A673 (cell line): ENCODE data around the gene CLDN7. TPM values are rescaled to one million over a fixed set of nuclear protein-coding genes. Genes with fewer than 3 reads are reported as not detected.
A peak's percentile ranks its signal among the peaks of the same experiment; 100 is the strongest.

Experiments used
- BruUV-seq: library from RNA; stranded (reverse); fragments of 400-500 nt; replicated peaks from 2 replicates; lab custom pipeline; 2021; lab: Mats Ljungman, UMichigan
- CTCF ChIA-PET: fragments of 300-600 bp; sonication (Branson Sonifier 250); formaldehyde crosslinking; loops from one replicate; lab custom pipeline; 2022; ENCODE audit warnings: antibody characterized with exemption; lab: Charles Lee
- POLR2A ChIA-PET: fragments of 300-600 bp; sonication (Branson Sonifier 250); formaldehyde crosslinking; loops from one replicate; lab custom pipeline; 2022; ENCODE audit warnings: antibody characterized with exemption; ENCODE audit not compliant: low non-redundant PET; lab: Charles Lee
- DNase-seq: peaks from one replicate; pipeline ENCODE4 v3.0.0-alpha.2; 2015; ENCODE audit warnings: low spot score
- H3K27ac ChIP-seq: fragments of 200-600 bp; sonication (generic); 2 replicates; pipeline ENCODE4 v1.5.1; 2016; ENCODE audit warnings: mixed run types, low read depth, mild to moderate bottlenecking, mixed read lengths, antibody characterized with exemption, low read length; ENCODE audit not compliant: poor library complexity, severe bottlenecking
- H3K27me3 ChIP-seq: fragments of 200-600 bp; sonication (generic); replicated peaks from 2 replicates; pipeline ENCODE4 v1.6.1; 2017; ENCODE audit warnings: mixed run types, low read depth, mild to moderate bottlenecking, mixed read lengths, antibody characterized with exemption, low read length; ENCODE audit not compliant: insufficient read depth, poor library complexity
- H3K36me3 ChIP-seq: fragments of 200-600 bp; sonication (generic); 2 replicates; pipeline ENCODE4 v1.6.1; 2016; ENCODE audit warnings: mixed run types, mild to moderate bottlenecking, mixed read lengths, antibody characterized with exemption, low read length; ENCODE audit not compliant: insufficient read depth, poor library complexity, severe bottlenecking
- H3K4me1 ChIP-seq: fragments of 200-600 bp; sonication (generic); 2 replicates; pipeline ENCODE4 v1.6.1; 2017; ENCODE audit warnings: mixed run types, mild to moderate bottlenecking, mixed read lengths, antibody characterized with exemption, low read length; ENCODE audit not compliant: insufficient read depth, poor library complexity, severe bottlenecking
- H3K4me3 ChIP-seq: fragments of 200-600 bp; sonication (generic); 2 replicates; pipeline ENCODE4 v1.5.1; 2016; ENCODE audit warnings: low read depth, mixed run types, mild to moderate bottlenecking, mixed read lengths, low read length; ENCODE audit not compliant: poor library complexity, severe bottlenecking
- H3K9me3 ChIP-seq: fragments of 200-600 bp; sonication (generic); 2 replicates; pipeline ENCODE4 v1.6.1; 2016; ENCODE audit warnings: mixed run types, low read depth, mild to moderate bottlenecking, mixed read lengths, antibody characterized with exemption, low read length; ENCODE audit not compliant: poor library complexity, severe bottlenecking
- CTCF ChIP-seq: fragments of 300-800, 200-600 bp; sonication (generic); conservative IDR thresholded peaks from 2 replicates; pipeline ENCODE4 v1.5.1; 2017; ENCODE audit warnings: low read depth, mild to moderate bottlenecking, antibody characterized with exemption, low read length, moderate library complexity, mixed read lengths
- EZH2 ChIP-seq: fragments of 200-600 bp; sonication (generic); IDR thresholded peaks from 2 replicates; pipeline ENCODE4 v1.6.1; 2017; ENCODE audit warnings: borderline replicate concordance, low read depth, mild to moderate bottlenecking, mixed read lengths, antibody characterized with exemption, low read length; ENCODE audit not compliant: poor library complexity, severe bottlenecking
- intact Hi-C: fragments of 100-400 bp; cut with micrococcal nuclease; formaldehyde crosslinking; loops from one replicate; pipeline ENCODE4 v1.10.0; 2022; ENCODE audit not compliant: unreplicated experiment
- total RNA-seq: library from RNA; stranded (reverse); gene quantifications from 2 replicates; pipeline ENCODE4 v1.2.3, GENCODE V29; 2021

CLDN7 gene
- total RNA-seq, 1 experiment from 2014 or later: not detected

- H3K27ac ChIP-seq: peak within 1 kb of the TSS; percentile 99
- no peaks in the 10 kb centered on the region for H3K9me3 ChIP-seq
- peaks cover 19% of the 10 kb centered on the region for H3K4me1 ChIP-seq
- H3K27me3 ChIP-seq: no peaks in the 10 kb centered on the region
- TF ChIP-seq EZH2: no peak
- peaks cover 28% of the 10 kb centered on the region for H3K36me3 ChIP-seq
- ChIA-PET POLR2A (interaction anchor here (0.6 kb wide), 1 partner anchor 379 kb away, joined by 4 read pairs; no protein-coding TSS in a partner anchor), CTCF (no interaction called here)
- peak; percentile 100 for DNase-seq
- no TSS peak for BruUV-seq
- intact Hi-C loops: loop anchor here (5.0 kb wide), 1 partner anchor 55 kb away; the partner anchor contains the start of genes CTDNEP1 and ELP5
- H3K4me3 ChIP-seq: peak within 1 kb of the TSS; percentile 94
These were observed 44.8 kb upstream of the CLDN7 start, which contains the start of gene EIF5A for GRCh38 chr17:7306911-7307685. TSS of gene EIF5A (plus strand) at chr17:7307628. CDS start at chr17:7309636, 2,008 bp downstream.

- ChIA-PET POLR2A (interaction anchor here (0.7 kb wide), 1 partner anchor 61 kb away, joined by 10 read pairs; no protein-coding TSS in a partner anchor), CTCF (no interaction called here)
- intact Hi-C loops: no loop called here
- Histone ChIP-seq H3K27me3 (no peaks in the 10 kb centered on the region), H3K27ac (no peak overlapping the region), H3K36me3 (peaks cover under 1% of the 10 kb centered on the region), H3K4me1 (peaks cover 3% of the 10 kb centered on the region), H3K9me3 (no peaks in the 10 kb centered on the region), H3K4me3 (no peak overlapping the region)
- no peak for DNase-seq
- TF ChIP-seq EZH2 (no peak), CTCF (no peak)
- BruUV-seq: no TSS peak
These were observed 41.9 kb upstream of the CLDN7 start for GRCh38 chr17:7304179-7304578.

GRCh38 chr17:7296189-7296861 is 34.0 kb upstream of the CLDN7 start:
- ChIA-PET POLR2A (interaction anchor here (0.6 kb wide), 2 partner anchors 158 to 184 kb away, joined by 3 to 4 read pairs; no protein-coding TSS in a partner anchor), CTCF (interaction anchor here (0.8 to 2.0 kb wide), 8 partner anchors 12 to 250 kb away, joined by 3 to 30 read pairs (median 6); partner anchors contain the start of genes DVL2, NEURL4 and SLC2A4)
- BruUV-seq: no TSS peak
- TF ChIP-seq CTCF (peak; percentile 94), EZH2 (no peak)
- DNase-seq: peak; percentile 85
- no peaks in the 10 kb centered on the region for H3K36me3 ChIP-seq
- no peaks in the 10 kb centered on the region for H3K27me3 ChIP-seq
- H3K27ac ChIP-seq: no peak overlapping the region
- peak overlapping the region; percentile 24 for H3K4me3 ChIP-seq
- H3K4me1 ChIP-seq: peaks cover 22% of the 10 kb centered on the region
- no peaks in the 10 kb centered on the region for H3K9me3 ChIP-seq
- intact Hi-C loops: loop anchor here (1.0 to 5.0 kb wide), 3 partner anchors 15 to 250 kb away; partner anchors contain the start of gene SLC2A4
